GM12878 (cell line): ENCODE measurements around the gene DPP6. TPM values are rescaled to one million over a fixed set of nuclear protein-coding genes. Genes with fewer than 3 reads are reported as not detected.

Experiments
- ATAC-seq: fragments of 200-7000 bp; cut with Tn5 transposase; 3 replicates; pipeline ENCODE4 v1.9.1; 2020; ENCODE audit warnings: mild to moderate bottlenecking, moderate library complexity
- BruUV-seq: library from RNA; stranded (reverse); fragments of 400-500 nt; replicated peaks from 2 replicates; lab custom pipeline; 2021; lab: Mats Ljungman, UMichigan
- CTCF ChIA-PET: fragments of 300-600 bp; sonication (Branson Sonifier 250); formaldehyde crosslinking; extraction: SDS; loops from one replicate; lab custom pipeline; 2021; ENCODE audit warnings: inconsistent platforms; lab: Yijun Ruan, JAX
- POLR2A ChIA-PET: fragments of 350-600 bp; formaldehyde crosslinking; extraction: SDS; loops from one replicate; lab custom pipeline; 2021; ENCODE audit warnings: inconsistent platforms; lab: Charles Lee
- RAD21 ChIA-PET: fragments of 300-600 bp; sonication (Branson Sonifier 250); formaldehyde crosslinking; loops from one replicate; lab custom pipeline; 2023; ENCODE audit warnings: antibody characterized with exemption; ENCODE audit not compliant: unreplicated experiment; lab: Charles Lee
- SMC1A ChIA-PET: fragments of 300-600 bp; sonication (Branson Sonifier 250); formaldehyde crosslinking; loops from one replicate; lab custom pipeline; 2023; ENCODE audit not compliant: unreplicated experiment, uncharacterized antibody; lab: Charles Lee
- DNase-seq: peaks from one replicate; pipeline ENCODE4 v3.0.0-alpha.2; 2011; ENCODE audit warnings: low read depth, low spot score
- FAIRE-seq: peaks from 3 replicates; lab custom pipeline; 2011; peaks lifted over from hg19 to GRCh38; lab: Jason Lieb, UNC
- H2AFZ ChIP-seq: 2 replicates; pipeline ENCODE4 v1.6.0; 2011; ENCODE audit warnings: low read depth, low read length, control low read depth; ENCODE audit not compliant: control insufficient read depth
- H3K27ac ChIP-seq: 2 replicates; pipeline ENCODE4 v1.5.1; 2011; ENCODE audit warnings: control low read depth; ENCODE audit not compliant: control insufficient read depth, insufficient read depth
- H3K27me3 ChIP-seq, 2 experiments: replicated peaks in 1 of 2; 2 replicates each; pipeline versions ENCODE4 v1.6.0 to v1.6.1; 2011; ENCODE audit warnings: low read length in 1 of 2; ENCODE audit not compliant: control insufficient read depth in 2 of 2, insufficient read depth in 2 of 2
- H3K36me3 ChIP-seq, 2 experiments: 2 replicates each; pipeline ENCODE4 v1.5.1; 2011; ENCODE audit warnings: low read length in 1 of 2; ENCODE audit not compliant: control insufficient read depth in 2 of 2, insufficient read depth in 2 of 2
- H3K4me1 ChIP-seq: 2 replicates; pipeline ENCODE4 v1.6.1; 2011; ENCODE audit warnings: mild to moderate bottlenecking, low read length, moderate library complexity, mixed read lengths; ENCODE audit not compliant: control insufficient read depth, insufficient read depth
- H3K4me2 ChIP-seq: 2 replicates; pipeline ENCODE4 v1.6.0; 2011; ENCODE audit warnings: control low read depth; ENCODE audit not compliant: control insufficient read depth, insufficient read depth
- H3K4me3 ChIP-seq: fragments of 200-600 bp; sonication (generic); 2 replicates; pipeline ENCODE4 v1.5.1; 2016
- H3K79me2 ChIP-seq: 2 replicates; pipeline ENCODE4 v1.6.0; 2011; ENCODE audit warnings: low read length; ENCODE audit not compliant: control insufficient read depth, insufficient read depth
- H3K9ac ChIP-seq: 2 replicates; pipeline ENCODE4 v1.8.0; 2011; ENCODE audit warnings: low read length, control low read depth, mixed read lengths; ENCODE audit not compliant: control insufficient read depth, insufficient read depth
- H3K9me3 ChIP-seq: replicated peaks from 3 replicates; pipeline ENCODE4 v1.5.1; 2011; ENCODE audit warnings: mild to moderate bottlenecking, low read length; ENCODE audit not compliant: control insufficient read depth, insufficient read depth
- H4K20me1 ChIP-seq: 2 replicates; pipeline ENCODE4 v1.6.0; 2011; ENCODE audit not compliant: control insufficient read depth, insufficient read depth
- CEBPB ChIP-seq, 2 experiments: fragments of 150-350 bp in 1 of 2; IDR thresholded peaks; 2 replicates each; pipeline ENCODE4 v1.6.1; 2012 to 2014; ENCODE audit warnings: low read depth in 2 of 2, low read length in 2 of 2, borderline replicate concordance in 1 of 2, inconsistent platforms in 1 of 2
- JUND ChIP-seq: IDR thresholded peaks from 2 replicates; pipeline ENCODE4 v1.6.1; 2012; ENCODE audit warnings: low read depth, mild to moderate bottlenecking, low read length, improper control_type of control experiment, moderate library complexity
- KLF5 ChIP-seq: fragments of 450-650 bp; IDR thresholded peaks from 2 replicates; pipeline ENCODE4 v1.6.1; 2014; ENCODE audit warnings: mild to moderate bottlenecking; ENCODE audit not compliant: partially characterized antibody
- MEF2B ChIP-seq: fragments of 450-650 bp; IDR thresholded peaks from 2 replicates; pipeline ENCODE4 v1.6.1; 2018; ENCODE audit warnings: mild to moderate bottlenecking, moderate library complexity; ENCODE audit not compliant: partially characterized antibody, poor library complexity, severe bottlenecking
- MYC ChIP-seq: IDR thresholded peaks from 2 replicates; pipeline ENCODE4 v1.6.1; 2011; ENCODE audit warnings: mild to moderate bottlenecking, low read length, moderate library complexity, inconsistent platforms; ENCODE audit not compliant: insufficient read depth, insufficient replicate concordance, insufficient read length, severe bottlenecking
- NR2C2 ChIP-seq: IDR thresholded peaks from 2 replicates; pipeline ENCODE4 v1.6.1; 2011; ENCODE audit warnings: borderline replicate concordance, low read depth; ENCODE audit not compliant: control insufficient read depth, insufficient read length
- PML ChIP-seq: IDR thresholded peaks from 2 replicates; pipeline ENCODE4 v1.6.1; 2012; ENCODE audit warnings: low read length, inconsistent platforms
- RAD21 ChIP-seq: IDR thresholded peaks from 2 replicates; pipeline ENCODE4 v1.6.1; 2011; ENCODE audit warnings: mild to moderate bottlenecking, low read depth, low read length, moderate library complexity; ENCODE audit not compliant: insufficient read depth
- SIX5 ChIP-seq: IDR thresholded peaks from 2 replicates; pipeline ENCODE4 v1.6.1; 2011; ENCODE audit warnings: mild to moderate bottlenecking, low read depth, low read length, moderate library complexity; ENCODE audit not compliant: severe bottlenecking
- SMARCA5 ChIP-seq: fragments of 450-650 bp; IDR thresholded peaks from 2 replicates; pipeline ENCODE4 v1.6.1; 2017; ENCODE audit warnings: mild to moderate bottlenecking
- WGBS: methylation state at CpG from one replicate; pipeline ENCODE4 v1.1.6; 2016; ENCODE audit warnings: low lambda C conversion rate; ENCODE audit not compliant: insufficient replicate concordance, insufficient coverage; ENCODE audit errors: missing lambda C conversion rate; 5-methylcytosine and 5-hydroxymethylcytosine counted together
- in situ Hi-C: fragments of 300-500 bp; cut with MboI; formaldehyde crosslinking; loops from 9 replicates; pipeline ENCODE4 v1.14.3; 2018; ENCODE audit warnings: mixed read lengths
- intact Hi-C: fragments of 100-400 bp; cut with micrococcal nuclease; formaldehyde crosslinking; loops from one replicate; pipeline ENCODE4 v1.14.2; 2022; ENCODE audit not compliant: unreplicated experiment
- polyA plus RNA-seq, 11 experiments: library from polyadenylated mRNA; depleted of rRNA in 4 of 11; unstranded in 6 of 11; stranded (reverse) in 5 of 11; fragments of >200 nt; fragmentation: Nextera tagmentation in 4 of 11; fragmentation: Illumina TruSeq in 1 of 11; extraction: Ambion mirVana in 4 of 11; extraction: Trizol in 1 of 11; gene quantifications; 1 replicate in 1 of 11; 2 replicates in 10 of 11; pipeline versions ENCODE4 v1.2.1 to v1.2.3, GENCODE V29; 2011 to 2016; ENCODE audit warnings: inconsistent platforms in 2 of 11, missing spikeins in 2 of 11, low read depth in 1 of 11
- total RNA-seq, 4 experiments: library from RNA; depleted of rRNA in 3 of 4; stranded (reverse); fragments of >200 nt in 3 of 4; fragmentation: Illumina TruSeq in 1 of 4; extraction: Trizol in 1 of 4; gene quantifications; 2 replicates each; pipeline versions ENCODE4 v1.2.1 to v1.2.3, GENCODE V29; 2013 to 2021
- TF ChIP-seq, protein P1 (sequence below): fragments of 450-650 bp; IDR thresholded peaks from 2 replicates; pipeline ENCODE4 v1.6.1; 2017; ENCODE audit warnings: mild to moderate bottlenecking, moderate library complexity
- TF ChIP-seq, protein P2 (sequence below): IDR thresholded peaks from 2 replicates; pipeline ENCODE4 v1.6.1; 2011; ENCODE audit warnings: borderline replicate concordance, low read depth, mild to moderate bottlenecking, moderate library complexity, mixed read lengths, low read length; ENCODE audit not compliant: insufficient read depth; ENCODE audit errors: extremely low read length
- TF ChIP-seq, protein P3 (sequence below): fragments of 450-650 bp; IDR thresholded peaks from 2 replicates; pipeline ENCODE4 v1.6.1; 2017; ENCODE audit warnings: borderline replicate concordance
- TF ChIP-seq, protein P4 (sequence below): fragments of 450-650 bp; IDR thresholded peaks from 2 replicates; pipeline ENCODE4 v1.6.1; 2017; ENCODE audit warnings: low read depth, mild to moderate bottlenecking, moderate library complexity

Gene DPP6
- total and polyA plus RNA-seq, 10 of the 15 experiments (the other 5 are each of a cell fraction or from before 2014, with no cell fraction given), result not detected

DNA sequence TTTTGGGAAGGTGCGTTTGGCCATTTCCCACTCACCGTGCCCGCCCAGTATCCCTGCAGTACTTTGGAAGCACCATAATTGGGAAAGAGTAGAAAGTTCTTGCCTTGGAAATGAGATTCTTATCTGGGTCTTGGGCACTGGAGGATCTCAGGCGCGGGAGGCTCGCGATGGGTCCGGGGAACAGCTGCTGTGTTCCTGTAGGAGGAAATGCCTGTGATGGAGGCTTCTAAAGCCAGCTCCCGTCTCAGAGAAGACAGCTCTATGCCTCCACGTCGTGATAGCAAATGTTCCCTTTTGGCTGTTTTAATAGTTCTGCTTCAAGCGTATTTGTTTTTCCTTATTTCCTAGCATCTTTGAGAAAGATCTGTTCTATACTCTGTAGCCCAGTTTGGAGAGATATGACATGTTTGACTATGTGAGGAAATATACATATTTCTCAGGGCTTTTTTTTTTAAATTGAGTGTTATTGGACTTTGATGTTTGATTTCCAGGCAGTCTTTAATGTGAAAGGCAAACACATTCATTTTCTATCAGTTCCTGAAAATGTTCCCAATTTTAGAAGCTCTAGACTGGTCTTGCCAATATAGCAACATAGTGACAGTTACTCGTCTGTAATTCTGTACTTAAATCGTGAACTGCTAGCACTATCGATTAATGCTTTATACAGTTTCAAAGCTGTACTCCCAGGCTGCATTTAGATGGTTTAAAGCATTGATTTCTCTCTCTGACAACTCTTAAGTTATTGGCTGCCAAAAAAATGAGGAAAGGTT, 280.8 kb downstream of the DPP6 start:
- no peak overlapping the region for H3K4me3 ChIP-seq
- no peaks in the 10 kb centered on the region for H3K79me2 ChIP-seq
- no peaks in the 10 kb centered on the region for H3K27me3 ChIP-seq
- H3K9ac ChIP-seq, result no peak overlapping the region
- intact Hi-C loops, result no loop called here
- RAD21 ChIA-PET, result no interaction called here
- WGBS, result 56% methylated on average over 15 of the region's 15 CpGs
- no peak for DNase-seq
- no peaks in the 10 kb centered on the region for H3K4me1 ChIP-seq
- SMC1A ChIA-PET, result interaction anchor here (1.5 kb wide), 1 partner anchor 10 kb away, joined by 3 read pairs; no protein-coding TSS in a partner anchor
- no peak overlapping the region for H2AFZ ChIP-seq
- no TSS peak for BruUV-seq
- H3K36me3 ChIP-seq, result no peaks in the 10 kb centered on the region
- FAIRE-seq, result no peak
- no peak for ATAC-seq
- H4K20me1 ChIP-seq, result no peaks in the 10 kb centered on the region
- CTCF ChIA-PET, result no interaction called here
- H3K9me3 ChIP-seq, result no peaks in the 10 kb centered on the region
- no peak overlapping the region for H3K27ac ChIP-seq
- in situ Hi-C loops, result no loop called here
- no peak overlapping the region for H3K4me2 ChIP-seq
- POLR2A ChIA-PET, result no interaction called here
- TF ChIP-seq CEBPB (IDR thresholded peaks at IDR 0.05; ENCODE audit: borderline replicate concordance in 1 of 2, low read depth in 2 of 2, low read length in 2 of 2), result no peak
- no peak for TF ChIP-seq KLF5
- TF ChIP-seq, protein P1, sequence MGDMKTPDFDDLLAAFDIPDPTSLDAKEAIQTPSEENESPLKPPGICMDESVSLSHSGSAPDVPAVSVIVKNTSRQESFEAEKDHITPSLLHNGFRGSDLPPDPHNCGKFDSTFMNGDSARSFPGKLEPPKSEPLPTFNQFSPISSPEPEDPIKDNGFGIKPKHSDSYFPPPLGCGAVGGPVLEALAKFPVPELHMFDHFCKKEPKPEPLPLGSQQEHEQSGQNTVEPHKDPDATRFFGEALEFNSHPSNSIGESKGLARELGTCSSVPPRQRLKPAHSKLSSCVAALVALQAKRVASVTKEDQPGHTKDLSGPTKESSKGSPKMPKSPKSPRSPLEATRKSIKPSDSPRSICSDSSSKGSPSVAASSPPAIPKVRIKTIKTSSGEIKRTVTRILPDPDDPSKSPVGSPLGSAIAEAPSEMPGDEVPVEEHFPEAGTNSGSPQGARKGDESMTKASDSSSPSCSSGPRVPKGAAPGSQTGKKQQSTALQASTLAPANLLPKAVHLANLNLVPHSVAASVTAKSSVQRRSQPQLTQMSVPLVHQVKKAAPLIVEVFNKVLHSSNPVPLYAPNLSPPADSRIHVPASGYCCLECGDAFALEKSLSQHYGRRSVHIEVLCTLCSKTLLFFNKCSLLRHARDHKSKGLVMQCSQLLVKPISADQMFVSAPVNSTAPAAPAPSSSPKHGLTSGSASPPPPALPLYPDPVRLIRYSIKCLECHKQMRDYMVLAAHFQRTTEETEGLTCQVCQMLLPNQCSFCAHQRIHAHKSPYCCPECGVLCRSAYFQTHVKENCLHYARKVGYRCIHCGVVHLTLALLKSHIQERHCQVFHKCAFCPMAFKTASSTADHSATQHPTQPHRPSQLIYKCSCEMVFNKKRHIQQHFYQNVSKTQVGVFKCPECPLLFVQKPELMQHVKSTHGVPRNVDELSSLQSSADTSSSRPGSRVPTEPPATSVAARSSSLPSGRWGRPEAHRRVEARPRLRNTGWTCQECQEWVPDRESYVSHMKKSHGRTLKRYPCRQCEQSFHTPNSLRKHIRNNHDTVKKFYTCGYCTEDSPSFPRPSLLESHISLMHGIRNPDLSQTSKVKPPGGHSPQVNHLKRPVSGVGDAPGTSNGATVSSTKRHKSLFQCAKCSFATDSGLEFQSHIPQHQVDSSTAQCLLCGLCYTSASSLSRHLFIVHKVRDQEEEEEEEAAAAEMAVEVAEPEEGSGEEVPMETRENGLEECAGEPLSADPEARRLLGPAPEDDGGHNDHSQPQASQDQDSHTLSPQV, result no peak
- TF ChIP-seq SIX5, result no peak
- TF ChIP-seq, protein P2, sequence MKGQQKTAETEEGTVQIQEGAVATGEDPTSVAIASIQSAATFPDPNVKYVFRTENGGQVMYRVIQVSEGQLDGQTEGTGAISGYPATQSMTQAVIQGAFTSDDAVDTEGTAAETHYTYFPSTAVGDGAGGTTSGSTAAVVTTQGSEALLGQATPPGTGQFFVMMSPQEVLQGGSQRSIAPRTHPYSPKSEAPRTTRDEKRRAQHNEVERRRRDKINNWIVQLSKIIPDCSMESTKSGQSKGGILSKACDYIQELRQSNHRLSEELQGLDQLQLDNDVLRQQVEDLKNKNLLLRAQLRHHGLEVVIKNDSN, result no peak
- no peak for TF ChIP-seq MEF2B
- TF ChIP-seq MYC, result no peak
- TF ChIP-seq JUND, result no peak
- no peak for TF ChIP-seq SMARCA5
- TF ChIP-seq, protein P3, sequence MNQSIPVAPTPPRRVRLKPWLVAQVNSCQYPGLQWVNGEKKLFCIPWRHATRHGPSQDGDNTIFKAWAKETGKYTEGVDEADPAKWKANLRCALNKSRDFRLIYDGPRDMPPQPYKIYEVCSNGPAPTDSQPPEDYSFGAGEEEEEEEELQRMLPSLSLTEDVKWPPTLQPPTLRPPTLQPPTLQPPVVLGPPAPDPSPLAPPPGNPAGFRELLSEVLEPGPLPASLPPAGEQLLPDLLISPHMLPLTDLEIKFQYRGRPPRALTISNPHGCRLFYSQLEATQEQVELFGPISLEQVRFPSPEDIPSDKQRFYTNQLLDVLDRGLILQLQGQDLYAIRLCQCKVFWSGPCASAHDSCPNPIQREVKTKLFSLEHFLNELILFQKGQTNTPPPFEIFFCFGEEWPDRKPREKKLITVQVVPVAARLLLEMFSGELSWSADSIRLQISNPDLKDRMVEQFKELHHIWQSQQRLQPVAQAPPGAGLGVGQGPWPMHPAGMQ, result no peak
- no peak for TF ChIP-seq PML
- TF ChIP-seq NR2C2, result no peak
- TF ChIP-seq RAD21, result no peak
- TF ChIP-seq, protein P4, sequence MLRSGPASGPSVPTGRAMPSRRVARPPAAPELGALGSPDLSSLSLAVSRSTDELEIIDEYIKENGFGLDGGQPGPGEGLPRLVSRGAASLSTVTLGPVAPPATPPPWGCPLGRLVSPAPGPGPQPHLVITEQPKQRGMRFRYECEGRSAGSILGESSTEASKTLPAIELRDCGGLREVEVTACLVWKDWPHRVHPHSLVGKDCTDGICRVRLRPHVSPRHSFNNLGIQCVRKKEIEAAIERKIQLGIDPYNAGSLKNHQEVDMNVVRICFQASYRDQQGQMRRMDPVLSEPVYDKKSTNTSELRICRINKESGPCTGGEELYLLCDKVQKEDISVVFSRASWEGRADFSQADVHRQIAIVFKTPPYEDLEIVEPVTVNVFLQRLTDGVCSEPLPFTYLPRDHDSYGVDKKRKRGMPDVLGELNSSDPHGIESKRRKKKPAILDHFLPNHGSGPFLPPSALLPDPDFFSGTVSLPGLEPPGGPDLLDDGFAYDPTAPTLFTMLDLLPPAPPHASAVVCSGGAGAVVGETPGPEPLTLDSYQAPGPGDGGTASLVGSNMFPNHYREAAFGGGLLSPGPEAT, result no peak
